ENCODE data around the gene EVI5L.

Gene EVI5L

GRCh38 chr19:7901337-7901736 is 71.3 kb downstream of the EVI5L start:
- peak; percentile 13 for DNase-seq

DNA sequence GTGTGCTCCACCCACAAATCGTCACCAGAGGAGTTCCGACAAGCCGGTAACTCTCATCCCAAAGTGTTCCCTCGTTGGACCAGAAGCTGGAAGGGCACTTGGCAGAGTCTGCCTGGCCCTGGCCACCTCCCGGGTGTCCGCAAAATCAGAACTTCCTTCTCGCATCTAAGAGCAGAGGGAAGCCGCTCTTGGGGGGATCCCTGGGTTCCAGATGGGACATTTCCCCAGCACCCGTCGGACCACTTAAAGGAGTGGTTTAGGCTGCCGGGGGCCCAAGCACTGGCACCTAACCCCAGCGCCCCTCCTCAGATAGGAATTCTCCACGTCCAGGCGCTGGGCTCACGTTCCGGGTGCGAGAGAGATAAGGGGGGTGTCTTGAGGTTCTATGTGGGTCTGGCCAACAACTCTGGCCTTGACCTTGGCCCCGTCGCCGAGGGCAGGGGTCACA is 72.8 kb downstream of the EVI5L start:
- DNase-seq: peak; percentile 27

DNA sequence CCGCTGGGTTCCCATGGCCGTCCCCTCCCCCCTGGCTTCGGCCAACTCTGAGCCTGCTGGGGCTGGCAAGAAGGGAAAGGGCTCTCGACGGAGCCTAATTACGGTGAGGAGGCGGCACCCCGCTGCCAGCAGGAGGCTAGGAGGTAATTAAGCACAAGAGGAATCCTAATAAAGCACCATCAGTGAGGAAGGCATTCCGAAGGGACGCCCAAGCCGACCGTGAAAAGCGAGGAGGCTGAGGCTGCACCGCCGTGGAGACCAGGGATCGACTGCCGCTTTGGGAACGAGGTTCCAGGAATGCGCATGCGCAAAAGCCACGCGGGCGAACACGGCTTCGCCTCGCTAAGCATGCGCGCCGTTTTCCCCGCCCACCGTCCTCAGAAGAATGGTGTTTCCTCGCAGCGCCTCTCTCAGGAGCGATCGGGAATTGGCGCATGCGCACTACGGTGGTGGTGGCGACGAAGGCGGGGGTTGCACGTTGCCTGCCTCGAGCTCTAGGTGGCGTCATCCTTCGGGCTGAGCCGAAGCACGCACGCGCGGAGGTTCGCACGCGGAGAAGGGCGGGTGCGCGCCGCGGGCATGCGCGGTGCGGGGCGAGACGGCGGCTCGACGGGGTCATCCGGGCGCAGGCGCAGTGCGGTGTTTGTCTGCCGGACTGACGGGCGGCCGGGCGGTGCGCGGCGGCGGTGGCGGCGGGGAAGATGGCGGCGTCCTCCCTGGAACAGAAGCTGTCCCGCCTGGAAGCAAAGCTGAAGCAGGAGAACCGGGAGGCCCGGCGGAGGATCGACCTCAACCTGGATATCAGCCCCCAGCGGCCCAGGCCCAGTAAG is 73.4 kb downstream of the EVI5L start, which contains the start of gene MAP2K7:
Gene MAP2K7 (plus strand): TSS at position 634 of the 830 bp plus-strand sequence. CDS start 68 bp downstream, at position 702.
- DNase-seq: peak; percentile 100

GRCh38 chr19:7904074-7905020 is 74.3 kb downstream of the EVI5L start:
- peak; percentile 61 for DNase-seq

- no peak for DNase-seq
Measured at GRCh38 chr19:7905268-7905667, 75.2 kb downstream of the EVI5L start.

DNA sequence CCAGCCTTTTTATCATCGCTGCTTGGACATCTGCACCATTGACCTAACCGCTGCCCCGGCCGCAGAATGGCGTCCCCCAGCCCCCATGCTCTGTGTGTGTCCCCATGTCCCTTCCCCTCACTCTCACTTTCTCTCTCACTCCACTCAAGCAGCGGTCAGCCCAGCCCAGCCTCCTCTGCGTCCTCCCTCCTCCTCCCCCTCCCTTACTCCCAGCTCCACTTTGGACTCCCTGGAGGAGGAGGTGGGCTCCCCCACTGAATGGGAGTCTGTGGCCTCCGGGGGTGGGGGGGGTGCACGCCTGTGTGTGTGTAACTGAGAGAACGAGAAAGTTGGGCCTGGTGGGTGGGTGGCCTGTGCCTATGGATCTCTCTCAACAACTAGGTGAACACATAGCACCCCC is 75.8 kb downstream of the EVI5L start:
- no peak for DNase-seq

GRCh38 chr19:7907122-7907521 is 77.1 kb downstream of the EVI5L start:
- no peak for DNase-seq

GRCh38 chr19:7907544-7907943 is 77.5 kb downstream of the EVI5L start:
- no peak for DNase-seq

DNA sequence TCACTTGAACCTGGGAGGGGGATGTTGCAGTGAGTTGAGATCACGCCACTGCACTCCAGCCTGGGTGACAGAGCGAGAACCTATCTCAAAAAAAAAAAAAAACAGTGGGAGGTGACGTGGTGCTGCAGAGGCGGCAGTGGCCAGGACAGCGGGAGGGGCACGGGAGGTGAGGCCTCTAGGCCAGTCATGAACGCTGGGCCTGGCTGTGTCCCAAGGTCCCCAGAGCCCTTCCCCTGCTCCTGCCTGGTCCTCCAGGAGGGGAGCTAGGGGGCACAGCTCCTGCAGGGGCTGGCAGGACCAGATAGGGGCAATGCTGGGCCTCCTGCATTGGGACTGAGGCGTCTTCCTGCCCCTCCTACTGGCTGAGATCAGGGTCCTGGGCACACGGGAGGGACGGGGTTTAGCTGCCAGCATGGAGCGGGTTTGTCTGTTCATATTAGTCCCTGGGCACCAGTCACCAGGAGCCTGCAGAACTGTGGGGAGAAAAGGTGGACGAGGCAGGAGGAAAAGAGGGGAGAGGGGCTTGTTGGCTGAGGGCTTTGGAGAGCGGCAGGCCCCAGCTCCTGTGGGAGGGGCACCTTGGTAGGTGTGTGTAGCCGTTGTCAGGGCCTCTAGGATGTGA is 78.2 kb downstream of the EVI5L start:
- DNase-seq: no peak

DNA sequence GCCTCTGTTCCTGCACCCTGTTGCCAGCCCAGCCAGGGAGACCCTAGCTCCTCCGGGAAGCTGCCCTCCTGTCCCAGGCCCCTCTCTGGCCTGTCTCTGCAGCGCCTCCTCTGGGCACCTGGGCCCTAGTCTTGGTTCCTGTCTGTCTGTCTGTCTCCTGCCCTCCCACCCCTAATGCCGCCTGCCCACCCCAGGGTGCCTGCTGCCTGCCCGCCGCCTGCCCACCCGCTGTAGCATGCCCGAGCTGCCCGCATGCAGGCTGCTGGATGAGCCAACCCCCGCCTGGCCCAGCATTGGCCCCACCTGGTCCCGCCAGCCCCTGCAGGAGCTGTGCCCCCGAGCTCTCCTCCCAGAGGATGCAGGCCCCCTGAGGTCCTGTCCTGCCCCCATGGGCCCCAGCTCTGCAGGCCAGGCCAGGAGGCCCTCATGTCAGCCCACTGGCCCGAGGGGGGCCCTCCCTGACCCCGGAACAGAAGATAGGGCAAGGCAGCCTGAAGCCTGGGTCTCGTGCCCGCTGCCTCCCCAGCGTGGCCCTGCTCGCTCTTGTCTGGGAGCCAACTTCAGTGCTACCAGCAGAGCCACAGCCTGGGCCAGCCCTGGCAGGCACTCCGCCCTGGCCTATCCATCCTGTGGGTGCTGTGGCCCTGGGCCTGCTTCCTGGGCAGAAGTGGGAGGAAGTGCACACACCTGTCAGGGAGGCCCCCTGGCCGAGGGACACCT is 78.9 kb downstream of the EVI5L start:
- DNase-seq: no peak

- DNase-seq: no peak
Measured at GRCh38 chr19:7909471-7910067, 79.6 kb downstream of the EVI5L start.

GRCh38 chr19:7910321-7911161 is 80.5 kb downstream of the EVI5L start:
- DNase-seq: no peak

- DNase-seq: no peak
Measured at GRCh38 chr19:7911508-7912143, 81.6 kb downstream of the EVI5L start.

GRCh38 chr19:7912144-7912696 is 82.2 kb downstream of the EVI5L start:
- no peak for DNase-seq

GRCh38 chr19:7912697-7913564 is 82.9 kb downstream of the EVI5L start:
- no peak for DNase-seq

DNA sequence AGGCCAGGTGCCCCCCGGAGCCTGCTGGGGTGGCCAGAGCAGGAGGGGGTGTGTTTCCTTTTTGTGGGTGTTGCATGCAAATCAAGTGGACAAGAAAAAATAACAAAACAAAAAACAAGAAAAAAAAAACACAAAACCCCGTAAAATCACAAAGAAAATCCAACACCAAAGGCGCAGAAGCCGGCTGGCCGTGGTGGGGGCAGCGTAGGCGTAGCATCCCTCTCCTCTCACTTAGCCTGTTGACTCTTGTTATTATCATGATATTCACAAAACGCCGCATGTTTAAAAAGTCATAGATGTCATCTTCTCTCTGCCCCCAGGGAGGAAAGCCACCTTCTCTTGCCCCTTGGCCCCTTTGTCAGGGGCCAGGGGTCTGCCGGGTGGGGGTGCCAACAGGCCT is 83.6 kb downstream of the EVI5L start:
- DNase-seq: no peak

GRCh38 chr19:7914099-7914498 is 84.1 kb downstream of the EVI5L start:
- no peak for DNase-seq
